ENCODE results near the gene GPSM1. TPM values are rescaled to one million over a fixed set of nuclear protein-coding genes. Genes with fewer than 3 reads are reported as not detected.

GPSM1 gene
- polyA plus RNA-seq, 12 donors: 14.2 to 45.9 (median 20.8) TPM; not detected in 1

- no peak for DNase-seq
These were observed 3.2 kb downstream of the GPSM1 start for GRCh38 chr9:136330406-136330990.

- DNase-seq: no peak
These were observed 3.7 kb downstream of the GPSM1 start for GRCh38 chr9:136331030-136331429.

DNA sequence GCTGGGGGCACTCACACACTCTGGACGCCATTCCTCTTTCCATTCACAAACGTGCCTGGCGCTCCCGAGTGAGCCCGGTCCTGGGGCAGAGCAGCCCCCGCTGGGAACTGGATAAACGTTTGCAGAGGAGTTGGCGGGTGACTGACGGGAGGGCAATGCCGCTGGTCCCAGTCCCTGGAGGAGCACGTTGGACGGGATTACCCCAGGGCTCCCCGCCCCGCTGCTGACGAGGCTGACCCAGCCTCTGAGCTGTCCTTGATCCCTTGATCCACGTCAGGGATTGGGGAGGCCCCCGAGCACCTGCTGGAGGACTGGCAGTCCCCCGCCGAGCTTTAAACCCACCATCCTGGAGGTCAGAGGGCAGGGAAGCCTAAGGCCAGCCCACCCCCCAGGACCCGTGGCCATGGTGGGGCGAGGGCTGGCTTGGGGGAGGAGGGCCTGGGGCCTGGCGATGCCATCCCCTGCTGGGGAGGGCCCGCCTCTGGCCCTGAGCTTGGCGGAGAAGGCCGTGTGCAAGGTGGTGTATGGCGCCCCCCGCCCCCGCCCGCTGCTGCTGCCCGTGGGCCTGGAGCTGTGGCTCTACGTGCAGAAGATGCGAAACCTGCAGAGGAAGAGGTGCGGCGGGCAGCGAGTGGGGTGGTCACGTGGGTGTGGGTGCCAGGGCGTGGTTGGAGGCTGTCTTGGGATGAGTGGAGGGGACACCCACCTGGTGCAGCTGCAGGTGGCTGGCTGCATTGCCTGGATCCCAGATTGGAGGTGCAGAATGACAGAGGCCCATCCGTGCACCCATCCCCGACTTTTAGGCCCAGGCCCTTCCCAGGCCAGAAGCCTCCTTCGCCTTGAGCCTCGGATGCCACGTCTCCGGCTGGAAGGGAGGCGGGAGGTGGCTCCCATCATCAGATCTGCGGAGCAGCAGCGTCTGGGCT is 4.5 kb downstream of the GPSM1 start:
- DNase-seq: no peak

GRCh38 chr9:136332482-136332983 is 5.2 kb downstream of the GPSM1 start:
- no peak for DNase-seq

DNA sequence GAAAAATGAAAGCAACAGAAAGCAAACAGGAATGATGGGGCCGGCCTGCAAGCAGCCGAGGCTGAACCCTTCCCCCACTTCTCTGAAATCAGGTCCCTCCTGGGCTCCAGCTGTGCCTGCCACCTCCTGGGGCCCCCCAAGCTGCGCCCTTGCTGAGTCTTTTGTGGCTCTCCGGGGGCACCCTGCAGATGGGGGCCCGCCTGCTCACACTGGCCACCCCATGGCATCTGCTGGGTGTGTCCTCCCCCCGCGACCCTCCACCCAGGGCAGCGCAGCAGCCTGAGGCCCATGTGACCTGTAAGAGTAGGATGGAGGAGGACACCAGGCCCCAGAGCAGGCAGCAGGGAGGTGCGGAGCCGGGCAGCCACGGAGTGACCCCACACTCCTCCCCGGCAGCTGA is 5.7 kb downstream of the GPSM1 start:
- no peak for DNase-seq

DNA sequence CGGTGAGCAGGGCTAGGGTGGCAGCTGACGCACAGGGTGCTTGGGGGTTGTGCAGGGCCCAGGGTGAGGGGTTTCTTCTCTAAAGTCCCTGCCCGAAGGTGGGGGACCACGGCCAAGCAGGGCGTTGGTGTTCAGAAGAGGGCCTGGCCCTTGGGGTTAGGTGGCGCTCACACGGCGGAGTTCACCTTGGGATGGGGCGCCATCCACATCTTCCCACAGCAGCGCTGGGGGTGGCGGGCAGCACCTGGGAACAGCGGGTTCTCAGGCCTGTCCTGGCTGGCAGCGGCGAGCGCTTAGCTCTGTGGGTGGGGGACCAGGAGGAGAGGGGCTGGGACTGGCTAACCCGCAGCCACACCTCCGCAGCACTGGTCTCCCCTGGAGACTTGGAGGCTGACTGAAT is 6.1 kb downstream of the GPSM1 start:
- no peak for DNase-seq

DNA sequence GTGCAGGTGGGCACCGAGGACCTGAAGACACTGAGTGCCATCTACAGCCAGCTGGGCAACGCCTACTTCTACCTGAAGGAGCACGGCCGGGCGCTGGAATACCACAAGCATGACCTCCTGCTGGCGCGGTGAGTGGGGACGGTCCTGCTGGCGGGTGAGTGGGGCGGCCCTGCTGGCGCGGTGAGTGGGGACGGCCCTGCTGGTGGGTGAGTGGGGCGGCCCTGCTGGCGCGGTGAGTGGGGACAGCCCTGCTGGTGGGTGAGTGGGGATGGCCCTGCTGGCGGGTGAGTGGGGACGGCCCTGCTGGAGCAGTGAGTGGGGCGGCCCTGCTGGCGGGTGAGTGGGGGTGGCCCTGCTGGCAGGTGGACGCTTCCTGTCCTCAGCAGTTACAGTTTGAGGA is 7.2 kb downstream of the GPSM1 start:
- DNase-seq: no peak

DNA sequence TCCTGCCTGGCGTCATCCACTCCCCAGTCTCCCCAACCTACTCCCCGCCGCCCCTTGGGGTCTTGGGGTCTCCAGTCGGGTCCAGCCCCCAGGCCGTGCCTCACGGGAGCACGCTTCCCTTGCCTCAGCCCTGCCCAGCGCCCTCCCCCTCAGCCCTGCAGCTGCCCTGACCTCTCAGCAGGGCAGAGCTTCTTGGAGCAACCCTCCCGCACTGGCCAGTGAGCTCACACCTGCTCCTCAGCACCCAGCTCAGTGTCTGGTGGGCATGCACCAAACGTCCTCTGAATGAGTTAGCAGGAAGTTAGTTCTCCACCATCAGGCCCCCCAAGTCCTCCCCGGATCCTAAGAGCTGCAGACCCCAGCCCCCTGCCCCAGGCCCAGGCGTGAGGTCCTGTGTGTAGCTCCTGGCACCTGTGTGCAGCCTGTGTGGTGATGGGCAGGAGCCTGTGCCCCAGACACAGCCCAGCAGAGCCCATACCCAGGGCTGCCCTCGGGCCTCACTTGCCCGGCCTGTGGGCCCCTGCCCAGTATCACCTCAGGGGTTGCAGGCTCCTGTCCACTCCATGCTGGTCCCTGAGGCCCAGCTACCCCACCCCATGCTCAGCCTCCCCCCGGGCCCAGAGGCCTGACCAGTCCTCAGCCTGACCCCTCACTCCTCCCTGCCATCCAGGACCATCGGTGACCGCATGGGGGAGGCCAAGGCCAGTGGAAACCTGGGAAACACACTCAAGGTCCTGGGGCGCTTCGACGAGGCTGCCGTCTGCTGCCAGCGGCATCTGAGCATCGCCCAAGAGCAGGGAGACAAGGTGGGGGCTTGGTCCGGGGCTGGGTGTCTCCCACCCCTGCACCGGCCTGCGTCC is 8.2 kb downstream of the GPSM1 start:
- DNase-seq: no peak

- no peak for DNase-seq
These were observed 9.0 kb downstream of the GPSM1 start for GRCh38 chr9:136336156-136336870.

GRCh38 chr9:136336881-136337280 is 9.5 kb downstream of the GPSM1 start:
- DNase-seq: no peak

- DNase-seq: no peak
These were observed 10.4 kb downstream of the GPSM1 start for GRCh38 chr9:136337416-136338395.

- no peak for DNase-seq
These were observed 11.2 kb downstream of the GPSM1 start for GRCh38 chr9:136338511-136338910.

- no peak for DNase-seq
These were observed 12.0 kb downstream of the GPSM1 start for GRCh38 chr9:136339173-136339957.

- no peak for DNase-seq
These were observed 12.6 kb downstream of the GPSM1 start for GRCh38 chr9:136339958-136340310.

DNA sequence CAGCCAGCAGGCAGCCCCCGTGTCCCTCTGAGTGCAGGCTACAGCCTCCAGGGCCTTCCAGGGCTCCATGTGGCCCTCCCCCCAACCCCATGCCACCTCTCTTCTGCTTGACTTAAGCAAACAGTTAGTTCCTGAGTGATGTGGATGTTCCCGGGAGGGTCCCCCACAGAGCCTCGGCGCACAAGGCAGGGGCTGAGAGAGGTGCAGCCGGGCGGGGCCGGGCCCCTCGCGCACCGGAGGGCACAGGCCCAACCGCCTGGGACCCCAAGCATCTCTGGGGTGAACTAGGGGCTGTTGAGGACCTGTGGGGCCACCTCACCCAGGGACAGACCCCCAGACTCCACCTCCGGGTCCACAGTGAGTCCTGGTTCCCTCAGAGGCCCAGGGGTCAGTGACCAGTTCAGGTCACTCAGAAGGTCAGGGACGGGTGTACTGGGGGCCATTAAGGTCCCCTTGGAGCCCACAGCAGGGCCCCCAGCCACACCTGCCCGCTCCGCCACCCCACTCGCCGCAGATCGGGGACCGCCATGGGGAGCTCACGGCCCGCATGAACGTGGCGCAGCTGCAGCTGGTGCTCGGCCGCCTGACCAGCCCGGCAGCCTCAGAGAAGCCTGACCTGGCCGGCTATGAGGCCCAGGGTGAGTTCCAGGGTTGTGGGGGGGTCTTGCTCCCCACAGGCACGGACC is 13.2 kb downstream of the GPSM1 start:
- no peak for DNase-seq

DNA sequence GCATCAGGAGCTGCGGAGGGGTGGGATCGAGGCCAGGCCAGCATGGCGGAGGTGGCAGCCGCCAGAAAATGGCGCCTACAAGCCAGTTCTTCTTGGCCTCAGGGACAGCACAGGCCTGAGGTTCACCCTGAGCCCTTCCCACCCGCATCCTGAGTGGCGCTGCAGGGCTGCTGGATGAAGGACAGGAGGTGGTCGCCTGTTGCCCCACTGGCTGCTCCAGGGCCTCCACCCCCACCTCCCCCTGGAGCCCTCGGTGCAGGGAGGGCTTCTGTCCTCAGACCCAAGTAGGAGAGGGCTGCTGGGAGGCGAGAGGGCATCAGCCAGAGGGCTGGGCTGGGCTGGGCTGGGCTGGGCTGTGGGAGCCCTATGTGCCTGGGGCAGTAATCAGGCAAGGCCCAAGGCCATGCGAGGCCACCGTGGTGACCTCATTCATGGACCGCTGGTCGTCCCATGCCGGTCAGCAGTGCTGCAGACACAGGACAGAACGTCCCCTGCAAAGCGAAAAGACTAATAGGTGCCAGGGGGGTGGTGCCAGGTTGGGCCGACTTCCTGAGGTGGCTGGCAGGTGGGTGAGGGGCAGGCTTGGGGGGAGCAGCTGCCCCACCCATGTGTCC is 13.8 kb downstream of the GPSM1 start:
- no peak for DNase-seq

- DNase-seq: no peak
These were observed 14.4 kb downstream of the GPSM1 start for GRCh38 chr9:136341769-136342168.
